HepG2 (cell line): ENCODE data around the gene PIP4K2C. TPM values are rescaled to one million over a fixed set of nuclear protein-coding genes. Genes with fewer than 3 reads are reported as not detected.
A peak's percentile ranks its signal among the peaks of the same experiment; 100 is the strongest.

ENCODE experiments used
- ATF2 ChIP-seq: sonication (generic); formaldehyde crosslinking; IDR thresholded peaks from 2 replicates; pipeline ENCODE4 v1.4.0; 2020; ENCODE audit warnings: missing genetic modification reagents
- ATF7 ChIP-seq, 2 experiments: fragments of 450-650 bp in 1 of 2; sonication (generic) in 1 of 2; formaldehyde crosslinking in 1 of 2; IDR thresholded peaks; 2 replicates each; pipeline versions ENCODE4 v1.4.0 to v1.6.1; 2016 to 2020; ENCODE audit warnings: antibody characterized with exemption in 1 of 2, mild to moderate bottlenecking in 1 of 2, missing genetic modification reagents in 1 of 2
- CTCF ChIP-seq: sonication (generic); formaldehyde crosslinking; IDR thresholded peaks from 2 replicates; pipeline ENCODE4 v1.5.0; 2020; ENCODE audit warnings: mild to moderate bottlenecking, missing genetic modification reagents, moderate library complexity
- FOXP1 ChIP-seq, 2 experiments: fragments of 450-650 bp in 1 of 2; IDR thresholded peaks; 2 replicates each; pipeline ENCODE4 v1.6.1; 2017 to 2018; ENCODE audit warnings: antibody characterized with exemption in 1 of 2
- HES4 ChIP-seq: sonication (generic); formaldehyde crosslinking; IDR thresholded peaks from 2 replicates; pipeline ENCODE4 v1.9.0; 2021; ENCODE audit warnings: mild to moderate bottlenecking, missing genetic modification reagents, borderline replicate concordance
- KLF9 ChIP-seq: IDR thresholded peaks from 2 replicates; pipeline ENCODE4 v1.6.1; 2016; ENCODE audit warnings: low read depth
- KMT2B ChIP-seq: IDR thresholded peaks from 2 replicates; pipeline ENCODE4 v1.6.1; 2016; ENCODE audit warnings: missing genetic modification reagents, missing compliant biosample characterization
- TAF1 ChIP-seq: sonication (generic); formaldehyde crosslinking; IDR thresholded peaks from 2 replicates; pipeline ENCODE4 v1.4.0; 2020; ENCODE audit warnings: missing genetic modification reagents
- TBX2 ChIP-seq: sonication (generic); formaldehyde crosslinking; IDR thresholded peaks from 2 replicates; pipeline ENCODE4 v1.5.0; 2020; ENCODE audit warnings: missing genetic modification reagents, mild to moderate bottlenecking, borderline replicate concordance
- TOPORS ChIP-seq: sonication (generic); formaldehyde crosslinking; IDR thresholded peaks from 2 replicates; pipeline ENCODE4 v1.8.0; 2023; ENCODE audit warnings: mild to moderate bottlenecking, missing genetic modification reagents
- U2AF1 ChIP-seq: fragments of 200-400 bp; formaldehyde crosslinking; optimal IDR thresholded peaks from 2 replicates; pipeline ENCODE3; 2017; ENCODE audit warnings: mild to moderate bottlenecking, low read depth, low read length
- ZBTB2 ChIP-seq: sonication (generic); formaldehyde crosslinking; IDR thresholded peaks from 2 replicates; pipeline ENCODE4 v1.8.0; 2022; ENCODE audit warnings: low read depth, missing genetic modification reagents
- ZFP62 ChIP-seq: sonication (generic); formaldehyde crosslinking; IDR thresholded peaks from 2 replicates; pipeline ENCODE4 v1.4.0; 2020; ENCODE audit warnings: missing genetic modification reagents
- ZFP90 ChIP-seq: sonication (generic); formaldehyde crosslinking; IDR thresholded peaks from 2 replicates; pipeline ENCODE4 v1.8.0; 2022; ENCODE audit warnings: missing genetic modification reagents, mild to moderate bottlenecking, inconsistent platforms, borderline replicate concordance
- ZNF350 ChIP-seq: sonication (generic); formaldehyde crosslinking; IDR thresholded peaks from 2 replicates; pipeline ENCODE4 v1.4.0; 2020; ENCODE audit warnings: mild to moderate bottlenecking, low read depth, missing genetic modification reagents, borderline replicate concordance
- ZNF414 ChIP-seq: sonication (generic); formaldehyde crosslinking; IDR thresholded peaks from 2 replicates; pipeline ENCODE4 v1.5.0; 2020; ENCODE audit warnings: missing genetic modification reagents
- ZNF446 ChIP-seq: sonication (generic); formaldehyde crosslinking; IDR thresholded peaks from 2 replicates; pipeline ENCODE4 v1.5.0; 2020; ENCODE audit warnings: mild to moderate bottlenecking, missing genetic modification reagents
- ZNF484 ChIP-seq: sonication (generic); formaldehyde crosslinking; IDR thresholded peaks from 2 replicates; pipeline ENCODE4 v1.5.1; 2020; ENCODE audit warnings: mild to moderate bottlenecking, low read depth, missing genetic modification reagents, borderline replicate concordance
- ZNF781 ChIP-seq: sonication (generic); formaldehyde crosslinking; IDR thresholded peaks from 2 replicates; pipeline ENCODE4 v1.5.1; 2020; ENCODE audit warnings: borderline replicate concordance, mild to moderate bottlenecking, missing genetic modification reagents; ENCODE audit errors: not compliant biosample characterization
- polyA plus RNA-seq, 8 experiments: library from polyadenylated mRNA; depleted of rRNA in 3 of 8; stranded (reverse) in 7 of 8; unstranded in 1 of 8; fragments of >200 nt; fragmentation: Illumina TruSeq in 4 of 8; extraction: Trizol in 4 of 8; gene quantifications; 2 replicates each; pipeline versions ENCODE4 v1.2.1 to v1.2.3, GENCODE V29; 2011 to 2016; ENCODE audit warnings: low read depth in 4 of 8, missing spikeins in 1 of 8, mixed read lengths in 1 of 8; ENCODE audit not compliant: insufficient read depth in 1 of 8
- total RNA-seq, 5 experiments: library from RNA; depleted of rRNA; stranded (reverse); fragments of >200 nt; fragmentation: Illumina TruSeq; extraction: Trizol; gene quantifications; 2 replicates each; pipeline ENCODE4 v1.2.3, GENCODE V29; 2016; ENCODE audit warnings: low read depth in 1 of 5

PIP4K2C gene
- total and polyA plus RNA-seq, 2 of the 13 experiments (the other 11 are each of a cell fraction or from before 2014, with no cell fraction given): 23.3 to 26.4 TPM

- TF ChIP-seq ZNF350: no peak
- no peak for TF ChIP-seq ZNF484 (CRISPR knock-in tag)
- peak; percentile 80; the same call in 1 of the 2 replicates for TF ChIP-seq ZNF446 (CRISPR knock-in tag)
- TF ChIP-seq ZNF414 (CRISPR knock-in tag): no peak
- no peak for TF ChIP-seq ATF7 (IDR thresholded peaks at IDR 0.05)
- TF ChIP-seq ATF7 (CRISPR knock-in tag; IDR thresholded peaks at IDR 0.05): no peak
- TF ChIP-seq ZBTB2 (CRISPR knock-in tag): no peak
- no peak for TF ChIP-seq KMT2B
- peak; percentile 63; the same call in 1 of the 2 replicates for TF ChIP-seq TBX2
- TF ChIP-seq CTCF: peak; percentile 88
- no peak for TF ChIP-seq KLF9 (CRISPR knock-in tag)
- 0 out of 2 replicates have a peak, but pooled peaks have one; percentile 23 for TF ChIP-seq TOPORS
- no peak for TF ChIP-seq ATF2 (CRISPR knock-in tag)
- TF ChIP-seq FOXP1 (IDR thresholded peaks at IDR 0.05): no peak
- no peak for TF ChIP-seq FOXP1 (CRISPR knock-in tag; IDR thresholded peaks at IDR 0.05)
- no peak for TF ChIP-seq ZFP62 (CRISPR knock-in tag)
- TF ChIP-seq ZFP90 (CRISPR knock-in tag): peak; percentile 48; the same call in 1 of the 2 replicates
- no peak for TF ChIP-seq U2AF1
- TF ChIP-seq TAF1 (CRISPR knock-in tag): peak; percentile 33; the same call in 1 of the 2 replicates
- 0 out of 2 replicates have a peak, but pooled peaks have one; percentile 74 for TF ChIP-seq HES4 (CRISPR knock-in tag)
- no peak for TF ChIP-seq ZNF781 (CRISPR knock-in tag)
These were observed 42.2 kb downstream of the PIP4K2C start, which contains the start of gene B4GALNT1 (continued) for GRCh38 chr12:57632958-57633840.
